ENCODE measurements around the gene FOXD4L1. TPM values are rescaled to one million over a fixed set of nuclear protein-coding genes. Genes with fewer than 3 reads are reported as not detected.
"Not testable (repeated sequence)": the region's sequence is repeated elsewhere in the genome, so short reads cannot be mapped to it uniquely, and the experiment has no call there.

FOXD4L1 gene
- total and polyA plus RNA-seq, 9 of the 15 experiments (the other 6 are each of a cell fraction or from before 2014, with no cell fraction given), result 0.06 to 0.47 (median 0.22) TPM; not detected in 2

DNA sequence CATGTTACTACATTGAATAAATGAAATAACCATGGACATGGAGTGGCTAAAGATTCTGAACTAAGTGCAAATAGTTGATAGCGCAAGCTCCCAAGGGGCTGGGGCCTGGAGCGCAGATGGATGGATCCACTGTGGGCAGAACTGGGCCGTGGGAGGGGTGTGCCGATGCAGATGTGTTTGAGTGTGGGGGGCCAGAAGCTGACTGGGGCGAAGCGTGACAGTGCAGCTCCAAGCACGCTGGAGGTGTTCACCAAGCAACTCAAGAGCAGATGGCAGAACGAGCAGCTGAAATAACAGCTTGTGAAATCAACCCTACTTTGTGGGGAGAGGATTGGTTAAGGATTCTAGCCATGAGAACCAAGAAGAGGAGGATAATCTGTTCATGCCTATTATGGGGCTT, 17.0 kb downstream of the FOXD4L1 start:
- intact Hi-C loops (cut with micrococcal nuclease); H3K79me2 ChIP-seq (ENCODE audit: control insufficient read depth, insufficient read depth, low read length); ATAC-seq: not testable (repeated sequence)

GRCh38 chr2:113515995-113516394, 17.5 kb downstream of the FOXD4L1 start:
- POLR2A ChIA-PET; H3K79me2 ChIP-seq (ENCODE audit: control insufficient read depth, insufficient read depth, low read length); in situ Hi-C loops (cut with MboI); H3K4me3 ChIP-seq; DNase-seq (ENCODE audit: extremely low read depth in 1 of 4, low spot score in 3 of 4); H3K4me1 ChIP-seq (replicated peaks in 1 of 2; ENCODE audit: control insufficient read depth in 2 of 2, insufficient read depth in 2 of 2, low read length in 2 of 2); H3K9ac ChIP-seq (ENCODE audit: insufficient read depth in 1 of 2, low read depth in 2 of 2, low read length in 2 of 2); H3K9me1 ChIP-seq (ENCODE audit: control insufficient read depth, insufficient read depth, low read length); H3K4me2 ChIP-seq (ENCODE audit: insufficient read depth, low read length); H3K36me3 ChIP-seq (ENCODE audit: control insufficient read depth, insufficient read depth, low read length); H2AFZ ChIP-seq (ENCODE audit: low read depth, low read length); H3K27me3 ChIP-seq (ENCODE audit: control insufficient read depth in 2 of 2, insufficient read depth in 2 of 2, low read length in 2 of 2); H3K9me3 ChIP-seq (replicated peaks; ENCODE audit: control insufficient read depth, insufficient read depth, low read depth, low read length); FAIRE-seq; BruUV-seq (replicated peaks); H3K27ac ChIP-seq (ENCODE audit: extremely low read depth, low read depth, low read length); ATAC-seq; intact Hi-C loops (cut with micrococcal nuclease); H4K20me1 ChIP-seq (replicated peaks; ENCODE audit: control insufficient read depth, insufficient read depth, low read length); CTCF ChIA-PET (ENCODE audit: low intra/inter-chr PET ratio): not testable (repeated sequence)
- WGBS (ENCODE audit: insufficient coverage, low coverage, missing lambda C conversion rate), result 68% methylated on average over 2 of the region's 3 CpGs

More for the DNA sequence above, 17.0 kb downstream of the FOXD4L1 start:
- in situ Hi-C loops (cut with MboI); BruUV-seq (replicated peaks); POLR2A ChIA-PET; H3K27ac ChIP-seq (ENCODE audit: extremely low read depth, low read depth, low read length); H3K36me3 ChIP-seq (ENCODE audit: control insufficient read depth, insufficient read depth, low read length); H2AFZ ChIP-seq (ENCODE audit: low read depth, low read length); CTCF ChIA-PET (ENCODE audit: low intra/inter-chr PET ratio); H3K9me1 ChIP-seq (ENCODE audit: control insufficient read depth, insufficient read depth, low read length); DNase-seq (ENCODE audit: extremely low read depth in 1 of 4, low spot score in 3 of 4); FAIRE-seq; H4K20me1 ChIP-seq (replicated peaks; ENCODE audit: control insufficient read depth, insufficient read depth, low read length); H3K4me2 ChIP-seq (ENCODE audit: insufficient read depth, low read length); H3K4me1 ChIP-seq (replicated peaks in 1 of 2; ENCODE audit: control insufficient read depth in 2 of 2, insufficient read depth in 2 of 2, low read length in 2 of 2); H3K9ac ChIP-seq (ENCODE audit: insufficient read depth in 1 of 2, low read depth in 2 of 2, low read length in 2 of 2); H3K9me3 ChIP-seq (replicated peaks; ENCODE audit: control insufficient read depth, insufficient read depth, low read depth, low read length); H3K4me3 ChIP-seq; H3K27me3 ChIP-seq (ENCODE audit: control insufficient read depth in 2 of 2, insufficient read depth in 2 of 2, low read length in 2 of 2): not testable (repeated sequence)
- 73% methylated on average over 4 of the region's 8 CpGs for WGBS (ENCODE audit: insufficient coverage, low coverage, missing lambda C conversion rate)

DNA sequence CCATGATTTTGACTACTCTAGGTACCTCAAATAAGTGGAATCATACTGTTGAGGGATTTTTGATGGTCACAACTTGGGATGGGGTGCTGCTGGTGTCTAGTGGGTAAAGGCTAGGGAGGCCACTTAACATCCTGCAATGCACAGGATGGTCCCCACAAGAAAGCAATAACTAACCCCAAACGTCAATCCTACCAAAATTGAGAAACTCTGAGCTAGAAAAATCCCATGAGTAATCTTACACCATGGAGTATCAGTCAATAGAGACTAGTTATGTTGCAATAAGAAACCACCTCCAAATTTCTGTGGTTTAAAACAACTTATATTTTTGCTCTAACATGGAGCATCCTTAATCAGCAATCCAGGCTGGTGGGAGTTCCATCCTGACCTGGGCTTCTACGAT, 18.6 kb downstream of the FOXD4L1 start:
- WGBS (ENCODE audit: insufficient coverage, low coverage, missing lambda C conversion rate), result no CpG with 5 or more reads among the region's 2 CpGs
- H3K27me3 ChIP-seq (ENCODE audit: control insufficient read depth in 2 of 2, insufficient read depth in 2 of 2, low read length in 2 of 2); H3K27ac ChIP-seq (ENCODE audit: extremely low read depth, low read depth, low read length); H3K9me3 ChIP-seq (replicated peaks; ENCODE audit: control insufficient read depth, insufficient read depth, low read depth, low read length); H3K9ac ChIP-seq (ENCODE audit: insufficient read depth in 1 of 2, low read depth in 2 of 2, low read length in 2 of 2); H3K36me3 ChIP-seq (ENCODE audit: control insufficient read depth, insufficient read depth, low read length); CTCF ChIA-PET (ENCODE audit: low intra/inter-chr PET ratio); FAIRE-seq; DNase-seq (ENCODE audit: extremely low read depth in 1 of 4, low spot score in 3 of 4); H4K20me1 ChIP-seq (replicated peaks; ENCODE audit: control insufficient read depth, insufficient read depth, low read length); H2AFZ ChIP-seq (ENCODE audit: low read depth, low read length); H3K4me1 ChIP-seq (replicated peaks in 1 of 2; ENCODE audit: control insufficient read depth in 2 of 2, insufficient read depth in 2 of 2, low read length in 2 of 2); H3K9me1 ChIP-seq (ENCODE audit: control insufficient read depth, insufficient read depth, low read length); ATAC-seq; H3K4me2 ChIP-seq (ENCODE audit: insufficient read depth, low read length); intact Hi-C loops (cut with micrococcal nuclease); H3K4me3 ChIP-seq; BruUV-seq (replicated peaks); H3K79me2 ChIP-seq (ENCODE audit: control insufficient read depth, insufficient read depth, low read length); in situ Hi-C loops (cut with MboI); POLR2A ChIA-PET: not testable (repeated sequence)

All from K562 (cell line).